ENCODE results near the gene CBFA2T3. TPM values are rescaled to one million over a fixed set of nuclear protein-coding genes. Genes with fewer than 3 reads are reported as not detected.

CBFA2T3 gene
- total and polyA plus RNA-seq, 2 of the 8 experiments (the other 6 are each of a cell fraction or from before 2014, with no cell fraction given): 0.51 to 1.3 TPM

- peaks cover 13% of the 10 kb centered on the region; the same call in 1 of the 2 replicates for H3K23me2 ChIP-seq (ENCODE audit: low read depth, low read length)
- no peak overlapping the region for H4K91ac ChIP-seq (replicated peaks; ENCODE audit: insufficient read length, low read length)
- H3K79me2 ChIP-seq (ENCODE audit: control insufficient read depth in 1 of 2, insufficient read depth in 2 of 2, low read length in 2 of 2): no peaks in the 10 kb centered on the region
- H3K9me3 ChIP-seq (ENCODE audit: insufficient read depth in 2 of 2, low read depth in 1 of 2, low read length in 1 of 2): no peaks in the 10 kb centered on the region
- H3K4me1 ChIP-seq (replicated peaks in 1 of 4; ENCODE audit: control insufficient read depth in 3 of 4, insufficient read depth in 4 of 4, low read length in 3 of 4): peaks cover 0 to 2% (median 0%) of the 10 kb centered on the region in 4 experiments; a peak in 1 of 7 replicates
- DNase-seq (ENCODE audit: low read depth in 1 of 2, low spot score in 2 of 2) (no peak), FAIRE-seq (no peak)
- no peaks in the 10 kb centered on the region for H3K27me3 ChIP-seq (replicated peaks in 1 of 4; ENCODE audit: control insufficient read depth in 3 of 4, extremely low read depth in 1 of 4, insufficient read depth in 3 of 4, low read length in 3 of 4)
- no peak overlapping the region for H3K4me3 ChIP-seq (ENCODE audit: extremely low read depth in 1 of 4, insufficient read depth in 2 of 4, low read depth in 3 of 4, low read length in 4 of 4)
- H3K14ac ChIP-seq (ENCODE audit: insufficient read length): no peak overlapping the region
- WGBS, 2 experiments (ENCODE audit: extremely low coverage in 1 of 2, insufficient coverage in 1 of 2, insufficient read length in 1 of 2, insufficient replicate concordance in 2 of 2, low coverage in 1 of 2, low lambda C conversion rate in 2 of 2, missing lambda C conversion rate in 1 of 2): 88 to 100% methylated on average over 1 to 2 of the region's 3 CpGs
- no peak overlapping the region for H4K5ac ChIP-seq (ENCODE audit: insufficient read length, low read depth, low read length)
- H3K23ac ChIP-seq (ENCODE audit: insufficient read length): no peak overlapping the region
- no peak overlapping the region for H3K4me2 ChIP-seq (ENCODE audit: insufficient read depth in 1 of 2, low read depth in 2 of 2, low read length in 2 of 2)
- no peak overlapping the region for H2BK15ac ChIP-seq (ENCODE audit: low read length)
- no peak overlapping the region for H3K18ac ChIP-seq (ENCODE audit: extremely low read depth, low read length)
- no peaks in the 10 kb centered on the region for H3K79me1 ChIP-seq (ENCODE audit: low read depth, low read length)
- H2BK120ac ChIP-seq (replicated peaks; ENCODE audit: low read depth, low read length): no peak overlapping the region
- H3K56ac ChIP-seq (replicated peaks; ENCODE audit: insufficient read length, low read depth, low read length): no peak overlapping the region
- H3K9ac ChIP-seq (replicated peaks in 1 of 4; ENCODE audit: extremely low read depth in 1 of 4, low read depth in 3 of 4, low read length in 3 of 4): no peak overlapping the region
- CTCF ChIA-PET (ENCODE audit: partially characterized antibody): interaction anchor here (1.5 kb wide), 2 partner anchors 8 to 9 kb away, joined by 3 to 4 read pairs; no protein-coding TSS in a partner anchor
- no peak overlapping the region for H2AFZ ChIP-seq (ENCODE audit: low read length)
- POLR2A ChIA-PET (ENCODE audit: partially characterized antibody): no interaction called here
- H2AK5ac ChIP-seq (ENCODE audit: low read depth, low read length): no peak overlapping the region
- H4K20me1 ChIP-seq (replicated peaks in 1 of 2; ENCODE audit: control insufficient read depth in 1 of 2, insufficient read depth in 2 of 2, low read length in 2 of 2): peaks cover 0 to 1% of the 10 kb centered on the region in 2 experiments
- H3K4ac ChIP-seq (replicated peaks; ENCODE audit: insufficient read length, low read depth, low read length): no peak overlapping the region
- H3K27ac ChIP-seq (ENCODE audit: low read depth, low read length): no peak overlapping the region
- no peaks in the 10 kb centered on the region for H3K36me3 ChIP-seq (ENCODE audit: control insufficient read depth in 2 of 4, insufficient read depth in 4 of 4, low read length in 3 of 4)
- H2BK5ac ChIP-seq (ENCODE audit: low read depth, low read length): no peak overlapping the region
- H2BK12ac ChIP-seq (ENCODE audit: low read depth, low read length): no peak overlapping the region
- no peak overlapping the region for H2BK20ac ChIP-seq (ENCODE audit: low read length)
- no peak overlapping the region for H4K8ac ChIP-seq (ENCODE audit: extremely low read depth, insufficient read depth, low read length)
- TF ChIP-seq CREB1 (IDR thresholded peaks at IDR 0.05) (no peak), EZH2 (IDR thresholded peaks at IDR 0.05; ENCODE audit: low read depth, low read length, severe bottlenecking) (no peak), HDAC2 (IDR thresholded peaks at IDR 0.05; ENCODE audit: borderline replicate concordance in 1 of 2, low read depth in 2 of 2, low read length in 2 of 2) (no peak), ATF3 (IDR thresholded peaks at IDR 0.05; ENCODE audit: insufficient read depth, low read depth, low read length) (no peak), BACH1 (IDR thresholded peaks at IDR 0.05; ENCODE audit: low read length) (no peak), SIX5 (IDR thresholded peaks at IDR 0.05; ENCODE audit: low read depth, low read length) (no peak), POLR2AphosphoS5 (IDR thresholded peaks at IDR 0.05; ENCODE audit: low read depth, low read length) (no peak), NRF1 (IDR thresholded peaks at IDR 0.05; ENCODE audit: low read depth, low read length) (no peak), EGR1 (IDR thresholded peaks at IDR 0.05; ENCODE audit: borderline replicate concordance, low read depth, low read length) (no peak), NANOG (IDR thresholded peaks at IDR 0.05; ENCODE audit: insufficient read depth, low read depth, low read length, poor library complexity, severe bottlenecking) (no peak), SRF (IDR thresholded peaks at IDR 0.05; ENCODE audit: low read depth, low read length) (no peak), YY1 (IDR thresholded peaks at IDR 0.05; ENCODE audit: low read depth, low read length) (no peak), CTBP2 (IDR thresholded peaks at IDR 0.05; ENCODE audit: borderline replicate concordance, insufficient read depth, insufficient read length, low read length) (no peak)
Observed at GRCh38 chr16:88979353-88980015, 2.5 kb upstream of the CBFA2T3 start.
